GM19035 (cell line): ENCODE data around the gene STRBP.
"Not testable (repeated sequence)": the region's sequence is repeated elsewhere in the genome, so short reads cannot be mapped to it uniquely, and the experiment has no call there.

Source experiments
- ATAC-seq: cut with Tn5 transposase; IDR thresholded peaks from one replicate; pipeline ENCODE4 v1.9.1; 2021; ENCODE audit not compliant: unreplicated experiment

STRBP gene

DNA sequence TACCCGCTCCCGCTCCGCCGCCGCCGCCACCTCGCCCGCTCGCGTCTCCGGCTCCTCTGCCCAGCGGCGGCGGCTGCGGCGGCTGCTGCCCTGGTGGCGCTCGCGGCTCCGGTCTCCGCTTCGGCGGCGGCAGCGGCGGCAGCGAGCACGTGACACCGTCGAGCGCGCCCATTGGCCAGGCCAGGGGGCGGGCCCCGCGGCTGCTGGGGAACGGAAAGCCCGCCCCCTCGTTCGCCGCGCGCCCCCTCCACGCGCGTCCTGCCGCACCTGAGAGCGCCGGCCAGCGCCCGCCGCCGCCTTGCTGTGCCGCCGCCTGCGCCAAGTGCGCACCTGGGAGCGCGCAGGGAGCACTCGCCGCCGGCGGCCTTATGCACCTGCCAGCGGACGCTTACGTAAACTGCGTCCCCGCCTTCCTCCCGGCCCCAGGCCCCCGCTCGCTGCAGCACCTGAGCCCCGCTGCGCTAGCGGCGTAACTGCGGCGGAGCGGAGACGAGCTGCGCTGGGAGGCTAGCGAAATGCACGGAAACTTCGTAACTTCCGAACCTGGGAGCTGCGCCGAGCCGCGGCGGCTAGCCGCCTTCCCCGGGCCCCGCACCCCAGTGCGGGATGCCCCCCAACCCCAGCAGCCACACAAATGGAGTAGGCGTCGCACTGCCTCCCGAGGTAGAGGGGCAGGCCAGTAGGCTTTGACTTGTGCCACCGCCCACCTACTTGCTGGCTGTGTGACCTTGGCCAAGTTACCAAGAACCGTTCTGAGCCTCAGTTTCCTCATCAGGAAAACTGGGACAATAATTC is at the start of gene STRBP:
STRBP (minus strand) TSS at position 122 of the 795 bp plus-strand sequence. CDS start 84,452 bp downstream, outside the sequence.
- peak; percentile 85 for ATAC-seq

- ATAC-seq, result no peak
Measured at GRCh38 chr9:123316053-123316718, 47.8 kb upstream of the STRBP start.

DNA sequence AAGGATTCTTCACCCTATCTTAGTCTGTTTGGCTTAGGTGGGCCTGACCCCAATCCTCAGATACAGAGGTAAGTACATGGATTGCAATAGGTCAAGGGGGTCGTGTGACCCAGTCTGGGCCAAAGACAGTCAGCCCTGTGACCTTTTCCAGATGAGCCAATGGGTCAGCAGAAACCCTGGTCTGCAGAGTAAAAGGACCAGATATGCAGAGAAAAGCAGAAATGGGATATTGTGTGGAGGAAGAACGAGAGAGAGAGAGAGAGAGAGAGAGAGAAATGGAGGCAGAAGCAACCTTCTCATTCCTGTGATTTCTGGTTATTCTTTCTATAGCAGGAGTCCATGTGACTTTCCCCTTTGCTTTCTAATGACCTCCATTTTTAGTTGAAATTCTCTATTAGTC is 47.2 kb upstream of the STRBP start:
- no peak for ATAC-seq

- no peak for ATAC-seq
Measured at GRCh38 chr9:123314617-123315016, 46.2 kb upstream of the STRBP start.

DNA sequence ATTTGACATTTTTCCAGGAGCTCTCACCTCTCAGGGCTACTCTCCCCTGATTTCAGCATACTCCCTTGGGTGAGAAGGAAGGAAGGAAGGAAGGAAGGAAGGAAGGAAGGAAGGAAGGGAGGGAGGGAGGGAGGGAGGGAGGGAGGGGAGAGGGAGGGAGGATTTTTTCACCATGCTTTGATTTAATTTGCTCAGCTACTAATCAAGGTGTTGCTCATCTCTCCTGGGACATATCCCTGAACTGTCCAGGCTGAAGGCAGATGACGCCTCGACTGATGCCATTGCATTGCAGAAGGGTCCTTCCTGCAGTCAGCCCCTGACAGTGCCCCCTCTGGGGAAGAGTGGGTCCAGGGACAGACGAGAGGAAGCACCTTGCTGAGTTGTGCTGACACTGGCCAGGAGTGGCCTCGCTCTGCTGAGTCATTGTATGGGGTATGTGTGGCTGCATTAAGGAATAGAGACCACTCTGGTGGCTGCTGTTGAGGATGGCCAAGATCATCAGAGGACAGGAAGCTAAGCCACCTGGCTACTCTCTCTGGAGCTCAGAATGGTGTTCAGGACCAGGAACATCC is 44.0 kb upstream of the STRBP start:
- no peak for ATAC-seq

- ATAC-seq, result no peak
Measured at GRCh38 chr9:123311250-123311752, 42.9 kb upstream of the STRBP start.

GRCh38 chr9:123310551-123311249 is 42.3 kb upstream of the STRBP start:
- ATAC-seq, result no peak

DNA sequence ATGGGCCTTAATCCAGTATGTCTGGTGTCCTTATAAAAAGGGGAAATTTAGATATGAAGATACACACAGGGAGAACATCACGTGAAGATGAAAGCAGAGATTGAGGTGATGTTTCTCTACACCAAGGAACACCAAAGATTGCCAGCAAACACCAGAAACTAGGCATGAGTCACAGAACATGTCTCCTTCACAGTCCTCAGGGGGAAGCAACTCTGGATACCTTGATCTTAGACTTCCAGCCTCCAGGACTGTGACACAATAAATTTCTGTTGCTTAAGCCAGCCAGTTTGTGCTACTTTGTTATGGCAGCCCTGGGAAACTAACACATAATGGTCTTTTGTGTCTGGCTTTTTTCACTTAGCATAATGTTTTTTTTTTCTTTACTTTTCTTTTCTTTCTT is 41.2 kb upstream of the STRBP start:
- no peak for ATAC-seq

- no peak for ATAC-seq
Measured at GRCh38 chr9:123305879-123306278, 37.5 kb upstream of the STRBP start.

DNA sequence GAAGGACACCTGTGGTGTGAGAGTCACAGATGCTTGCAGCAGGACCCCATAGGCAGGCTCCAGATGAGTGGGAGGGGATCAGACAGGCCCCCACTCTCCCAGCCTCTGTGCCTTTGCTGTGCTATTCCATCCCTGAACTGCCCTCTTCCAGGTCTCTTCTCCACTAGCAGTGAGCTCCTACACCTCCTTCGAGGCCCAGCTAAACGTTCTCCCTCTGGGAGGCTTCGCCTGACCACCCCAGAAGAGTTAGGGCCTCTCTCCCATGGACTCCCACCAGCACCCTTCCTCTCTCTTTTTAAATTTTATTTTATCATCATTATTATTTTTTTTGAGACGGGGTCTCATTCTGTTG is 35.9 kb upstream of the STRBP start:
- no peak for ATAC-seq

GRCh38 chr9:123302348-123303214 is 34.2 kb upstream of the STRBP start:
- ATAC-seq, result no peak

DNA sequence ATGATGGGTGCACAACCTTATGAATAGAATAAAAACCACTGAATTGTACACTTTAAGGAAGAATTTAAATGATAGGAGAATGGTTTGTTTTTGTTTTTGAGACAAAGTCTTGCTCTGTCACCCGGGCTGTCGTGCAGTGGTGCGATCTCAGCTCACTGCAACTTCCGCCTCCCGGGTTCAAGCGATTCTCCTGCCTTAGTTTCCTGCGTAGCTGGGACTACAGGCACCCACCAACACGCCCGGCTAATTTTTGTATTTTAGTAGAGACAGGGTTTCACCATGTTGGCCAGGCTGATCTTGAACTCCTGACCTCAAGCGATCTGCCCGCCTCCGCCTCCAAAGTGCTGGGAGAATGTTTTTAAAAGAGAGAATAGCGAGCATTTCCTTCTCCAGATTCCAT is 33.5 kb upstream of the STRBP start:
- not testable (repeated sequence) for ATAC-seq

DNA sequence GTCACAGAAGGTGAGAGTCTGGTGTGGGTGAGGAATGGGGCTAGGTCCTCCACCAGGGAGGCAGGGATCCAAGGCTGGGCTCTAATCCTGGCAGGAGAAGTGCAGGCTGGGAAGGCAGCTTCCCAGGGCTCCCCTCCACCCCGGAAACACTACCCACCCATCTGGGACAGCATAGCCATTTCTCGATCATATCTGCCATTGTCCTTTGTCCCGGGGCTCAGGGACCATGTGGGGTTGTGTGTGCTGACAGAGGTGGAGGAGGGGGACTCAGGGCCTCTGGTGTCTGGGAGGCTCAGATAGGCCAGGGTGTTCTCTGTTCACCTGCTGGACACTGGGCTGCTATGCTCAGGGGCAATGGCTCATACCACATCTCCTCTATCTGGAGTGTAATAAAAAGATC is 32.2 kb upstream of the STRBP start:
- no peak for ATAC-seq

DNA sequence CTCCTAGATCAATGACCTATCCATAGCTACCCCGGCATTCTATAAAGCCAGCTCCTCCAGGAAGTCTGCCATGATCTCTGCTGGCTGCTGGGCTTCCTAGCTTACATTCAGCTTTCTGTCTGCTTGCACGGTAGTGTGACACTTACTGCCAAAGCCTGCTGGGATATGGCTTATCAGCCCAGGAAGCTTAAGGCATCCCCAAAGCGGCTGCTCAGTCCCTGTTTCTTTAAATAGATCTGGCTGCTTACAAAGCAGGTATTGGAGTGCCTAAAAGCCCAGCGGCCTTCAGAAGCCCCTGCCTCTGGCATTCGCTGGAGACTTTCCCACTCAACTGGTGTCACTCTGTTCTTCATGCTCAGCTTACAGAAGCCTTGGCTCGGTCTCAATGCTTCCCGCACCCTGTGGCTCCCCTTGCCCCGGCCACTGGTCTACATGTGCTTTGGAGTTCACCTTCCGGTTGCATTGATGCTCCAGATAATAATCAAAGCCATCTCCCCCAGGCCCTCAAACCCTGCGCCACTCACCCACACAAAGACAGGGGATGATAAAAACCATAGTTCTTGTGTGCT is 31.3 kb upstream of the STRBP start:
- no peak for ATAC-seq

DNA sequence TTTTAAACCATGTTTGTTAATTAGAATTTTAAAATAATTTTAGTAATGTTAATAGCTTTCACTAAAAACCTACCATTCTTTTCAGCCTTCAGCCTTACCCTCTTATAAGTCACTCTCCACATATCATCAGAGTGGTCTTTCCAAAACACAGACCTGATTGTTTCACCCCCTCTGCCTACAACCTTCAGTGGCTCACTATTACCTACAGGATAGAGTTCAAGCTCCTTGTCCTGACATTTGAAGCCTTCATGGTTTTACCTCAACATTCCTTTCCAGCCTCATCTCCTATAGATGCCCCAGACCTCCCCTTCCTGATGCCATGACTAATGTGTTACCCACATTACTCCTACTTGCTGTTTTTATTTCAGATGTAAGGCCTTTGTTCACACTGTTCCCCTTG is 27.8 kb upstream of the STRBP start:
- ATAC-seq, result no peak

DNA sequence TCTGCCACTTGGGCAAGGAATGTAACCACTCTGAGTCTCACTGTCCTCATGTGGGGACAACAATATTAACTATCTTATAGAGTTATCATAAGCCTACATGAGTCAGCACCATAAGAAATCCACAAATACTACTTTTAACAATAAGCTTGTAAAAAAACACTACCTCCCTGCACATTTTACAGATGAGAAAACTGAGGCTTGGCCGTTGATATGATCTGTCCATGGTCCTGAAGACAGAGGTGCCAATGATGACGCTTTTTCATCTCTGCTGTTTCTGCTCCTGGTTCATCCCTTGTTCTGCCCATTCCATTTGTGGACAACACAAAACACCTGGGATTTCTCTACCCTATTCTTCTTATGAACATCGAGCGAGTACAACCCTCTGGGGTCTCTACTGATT is 23.4 kb upstream of the STRBP start:
- no peak for ATAC-seq

- ATAC-seq, result no peak
Measured at GRCh38 chr9:123290764-123291163, 22.4 kb upstream of the STRBP start.

DNA sequence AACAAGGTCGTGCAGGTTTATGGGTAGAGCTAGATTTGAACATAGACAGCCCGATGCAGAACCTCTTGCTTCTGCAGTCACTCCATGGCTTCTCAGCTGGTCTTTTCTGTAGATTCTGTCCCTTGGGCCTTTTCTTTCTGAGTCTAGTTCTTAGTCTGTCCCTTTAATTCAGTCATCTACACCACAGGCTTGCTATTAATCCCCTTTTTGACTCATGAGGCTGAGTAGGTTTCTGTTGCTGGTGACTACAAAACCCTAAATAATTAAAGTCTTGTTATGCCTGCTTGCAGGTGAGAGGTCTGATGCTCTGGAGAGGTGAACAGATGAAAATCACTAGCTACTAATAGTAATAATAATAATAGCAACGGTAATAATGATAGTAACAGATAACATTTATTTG is 19.3 kb upstream of the STRBP start:
- ATAC-seq, result no peak

- ATAC-seq, result no peak
Measured at GRCh38 chr9:123286324-123286723, 17.9 kb upstream of the STRBP start.

DNA sequence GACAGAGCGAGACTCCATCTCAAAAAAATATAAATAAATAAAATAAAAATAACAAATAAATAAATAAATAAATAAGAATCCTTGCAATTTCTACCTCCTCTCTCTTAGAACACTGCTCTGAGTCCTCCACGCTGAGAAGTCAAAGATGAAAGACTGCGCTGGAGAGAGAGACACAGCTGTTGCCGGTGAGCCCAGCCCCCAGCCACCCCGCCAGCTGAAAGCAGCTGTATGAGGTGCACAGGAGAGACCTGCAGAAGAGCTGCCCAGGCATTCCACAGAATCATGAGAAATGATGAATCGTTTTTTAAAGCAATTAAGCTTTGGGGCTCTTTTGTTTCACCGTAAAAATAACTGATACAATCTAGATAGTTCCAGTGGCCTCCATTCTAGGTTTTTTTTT is 16.3 kb upstream of the STRBP start:
- no peak for ATAC-seq
